CD4-positive, alpha-beta T cell treated with Interleukin-15 for 1 hour (primary cell): ENCODE results near the gene TBX3.
A peak's percentile ranks its signal among the peaks of the same experiment; 100 is the strongest.

Source experiments
- DNase-seq: peaks from one replicate; pipeline ENCODE4 v3.0.0-alpha.2; 2020

The TBX3 gene

GRCh38 chr12:114665411-114666260 is 18.3 kb downstream of the TBX3 start:
- DNase-seq: no peak

- no peak for DNase-seq
Observed at GRCh38 chr12:114664651-114665320, 19.2 kb downstream of the TBX3 start.

GRCh38 chr12:114662512-114663177 is 21.3 kb downstream of the TBX3 start:
- DNase-seq: peak; percentile 23

- no peak for DNase-seq
Observed at GRCh38 chr12:114661245-114661644, 22.7 kb downstream of the TBX3 start.

GRCh38 chr12:114659084-114659483 is 24.9 kb downstream of the TBX3 start:
- no peak for DNase-seq

- DNase-seq: no peak
Observed at GRCh38 chr12:114658002-114658441, 26.0 kb downstream of the TBX3 start.

GRCh38 chr12:114657597-114657920 is 26.4 kb downstream of the TBX3 start:
- no peak for DNase-seq

GRCh38 chr12:114656906-114657596 is 26.9 kb downstream of the TBX3 start:
- DNase-seq: no peak

- DNase-seq: no peak
Observed at GRCh38 chr12:114655934-114656749, 27.8 kb downstream of the TBX3 start.

- no peak for DNase-seq
Observed at GRCh38 chr12:114649585-114649984, 34.4 kb downstream of the TBX3 start.

- DNase-seq: no peak
Observed at GRCh38 chr12:114648711-114649110, 35.3 kb downstream of the TBX3 start.

- no peak for DNase-seq
Observed at GRCh38 chr12:114638790-114639435, 45.1 kb downstream of the TBX3 start.

- no peak for DNase-seq
Observed at GRCh38 chr12:114636723-114637480, 47.1 kb downstream of the TBX3 start.

- DNase-seq: no peak
Observed at GRCh38 chr12:114631242-114631641, 52.7 kb downstream of the TBX3 start.

GRCh38 chr12:114628199-114628598 is 55.8 kb downstream of the TBX3 start:
- DNase-seq: no peak

- no peak for DNase-seq
Observed at GRCh38 chr12:114627393-114627792, 56.6 kb downstream of the TBX3 start.

GRCh38 chr12:114625294-114625851 is 58.6 kb downstream of the TBX3 start:
- no peak for DNase-seq

- no peak for DNase-seq
Observed at GRCh38 chr12:114623737-114624136, 60.2 kb downstream of the TBX3 start.
